ENCODE measurements around the gene AKAP1.

AKAP1 gene

GRCh38 chr17:57084802-57085447, at the start of gene AKAP1:
Gene AKAP1, plus strand, starts transcription at chr17:57085246. Its CDS starts 20,219 bp downstream, at chr17:57105465.
- peak in 55 of 56 donors; percentile 40 to 96 (median 88) for DNase-seq

GRCh38 chr17:57035971-57036481, 49.0 kb upstream of the AKAP1 start:
- DNase-seq: no peak

- DNase-seq: no peak
These were observed 47.6 kb upstream of the AKAP1 start for GRCh38 chr17:57037411-57037810.

DNA sequence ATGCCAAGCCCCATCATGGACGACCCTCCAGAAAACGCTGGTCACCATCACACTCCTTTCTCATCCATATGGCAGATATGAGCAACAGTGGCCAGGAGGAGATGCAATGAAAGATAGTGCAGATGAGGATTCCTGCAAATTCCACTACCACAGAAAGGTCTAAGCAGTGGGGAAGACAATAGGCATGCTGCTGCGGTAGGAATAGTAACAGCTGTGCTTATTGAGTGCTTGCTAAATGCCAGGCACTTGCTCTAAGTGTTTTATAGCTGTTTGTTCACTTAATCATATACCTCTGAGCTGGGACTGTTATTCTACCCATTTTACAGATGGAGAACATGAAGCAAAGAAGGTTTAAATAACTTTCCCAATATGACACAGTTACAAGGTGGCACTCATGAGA, 46.6 kb upstream of the AKAP1 start:
- DNase-seq: no peak

- no peak for DNase-seq
These were observed 44.5 kb upstream of the AKAP1 start for GRCh38 chr17:57040571-57040970.

DNA sequence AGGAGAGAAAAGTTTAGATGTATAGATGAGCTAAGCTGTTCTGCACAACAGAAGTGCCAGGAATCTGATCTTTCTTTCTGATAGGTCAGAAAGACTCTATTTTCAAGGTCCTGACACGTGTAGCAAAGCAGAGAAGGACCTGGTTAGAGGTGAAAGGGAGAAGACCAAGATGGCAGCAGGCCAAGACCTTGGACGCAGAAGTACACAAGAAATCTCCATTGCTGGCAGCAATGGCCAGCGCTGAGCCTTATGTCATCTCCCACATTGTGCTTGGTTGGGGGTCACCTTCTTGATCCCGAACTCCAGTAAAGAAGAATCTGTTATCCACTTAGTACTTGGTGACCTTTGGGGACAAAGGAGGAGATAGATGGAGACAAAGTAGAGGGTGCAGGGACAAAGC, 41.8 kb upstream of the AKAP1 start:
- DNase-seq: no peak

- no peak for DNase-seq
These were observed 39.8 kb upstream of the AKAP1 start for GRCh38 chr17:57044976-57045867.

DNA sequence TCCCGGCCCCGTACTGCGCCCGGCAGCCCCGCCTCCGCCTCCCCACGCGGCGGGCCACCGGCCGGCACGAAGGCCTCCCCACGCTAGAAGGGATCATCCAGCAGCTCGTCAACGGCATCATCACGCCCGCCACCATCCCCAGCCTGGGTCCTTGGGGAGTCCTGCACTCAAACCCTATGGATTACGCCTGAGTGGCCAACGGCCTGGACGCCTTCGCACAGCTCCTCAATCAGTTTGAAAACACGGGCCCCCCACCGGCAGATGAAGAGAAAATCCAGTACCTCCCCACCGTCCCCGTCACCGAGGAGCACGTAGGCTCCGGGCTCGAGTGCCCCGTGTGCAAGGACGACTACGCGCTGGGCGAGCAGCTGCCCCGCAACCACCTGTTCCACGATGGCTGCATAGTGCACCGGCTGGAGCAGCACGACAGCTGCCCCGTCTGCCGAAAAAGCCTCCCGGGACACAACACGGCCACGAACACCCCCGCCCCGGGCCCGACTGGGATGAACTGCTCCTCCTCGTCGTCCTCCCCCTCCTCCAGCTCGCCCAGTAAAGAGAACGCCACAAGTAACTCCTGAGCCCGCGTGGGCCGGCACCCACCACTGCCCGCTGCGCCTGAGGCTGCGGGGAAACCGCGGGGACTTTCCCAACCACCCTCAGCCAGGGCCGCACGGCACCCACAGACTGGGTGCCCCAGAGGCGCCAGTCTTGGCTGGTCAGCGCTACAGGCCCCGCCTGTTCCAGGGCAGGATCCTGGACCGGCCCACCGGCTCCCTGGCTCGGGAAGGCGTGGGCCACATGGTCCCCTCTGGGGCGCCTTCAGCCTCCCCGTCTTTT, 39.0 kb upstream of the AKAP1 start:
- peak in 4 of 56 donors; percentile 9 to 25 (median 17) for DNase-seq

GRCh38 chr17:57046749-57047148, 38.3 kb upstream of the AKAP1 start:
- DNase-seq: no peak

- DNase-seq: no peak
These were observed 37.0 kb upstream of the AKAP1 start for GRCh38 chr17:57048096-57048495.

DNA sequence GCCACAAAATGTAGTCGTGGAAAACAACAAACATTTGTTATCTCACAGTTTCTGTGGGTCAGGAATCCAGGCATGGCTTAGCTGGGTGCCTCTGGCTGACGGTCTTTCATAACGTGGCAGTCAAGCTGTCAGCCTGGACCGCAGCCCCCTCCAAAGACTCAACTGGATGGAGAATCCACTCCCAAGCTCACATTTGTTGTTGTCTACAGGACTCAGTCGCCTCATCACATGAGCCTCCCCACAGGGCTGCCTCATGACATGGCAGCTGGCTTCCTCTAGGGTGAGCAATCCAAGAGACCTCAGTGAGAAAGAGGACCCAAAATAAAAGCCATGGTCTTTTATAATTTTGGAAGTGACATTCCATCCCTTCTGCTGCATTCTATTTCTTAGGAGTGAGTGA, 34.7 kb upstream of the AKAP1 start:
- peak in 1 of 56 donors; percentile 4 for DNase-seq

DNA sequence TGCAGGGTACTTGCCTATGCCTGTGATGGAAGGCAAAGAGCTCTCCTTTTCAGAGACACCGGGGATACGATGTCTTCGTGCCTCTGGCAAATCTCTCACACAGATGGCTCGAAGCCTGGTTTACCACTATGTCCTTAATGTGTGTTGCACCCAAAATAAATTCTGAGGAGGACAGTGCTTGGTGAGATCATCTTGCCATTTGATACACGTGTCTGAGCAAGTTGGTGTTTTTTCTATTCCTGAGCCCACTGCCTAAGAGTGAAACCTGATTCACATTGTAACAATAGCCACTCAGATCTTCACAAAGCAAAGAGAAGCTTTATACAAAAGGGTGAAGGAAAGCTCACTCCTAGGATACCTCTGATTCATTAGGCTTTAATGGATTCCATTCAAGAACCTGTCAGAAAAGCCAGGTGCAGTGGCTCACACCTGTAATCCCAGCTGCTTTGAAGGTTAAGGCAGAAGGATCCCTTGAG, 33.1 kb upstream of the AKAP1 start:
- DNase-seq: peak in 4 of 56 donors; percentile 7 to 44 (median 18)

GRCh38 chr17:57062865-57063264, 22.2 kb upstream of the AKAP1 start:
- DNase-seq: no peak

DNA sequence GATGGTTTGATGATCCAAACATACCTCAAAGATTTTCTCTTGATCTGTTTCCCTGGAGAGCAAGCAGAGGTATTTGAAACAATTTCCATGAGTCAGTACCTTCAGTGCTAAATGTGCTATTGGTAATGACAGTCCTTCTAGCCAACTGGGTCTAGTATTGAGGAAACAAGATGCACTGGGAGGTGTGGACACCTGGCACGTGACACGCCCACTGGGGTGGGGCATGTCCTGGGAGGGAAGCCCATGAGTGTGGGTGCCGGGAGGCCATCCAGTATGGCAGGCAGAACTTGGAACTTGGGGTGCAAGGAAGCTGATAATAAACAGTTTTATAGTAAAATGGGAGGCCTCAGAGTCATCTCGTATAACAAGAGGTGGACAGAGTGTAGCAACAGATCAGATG, 17.9 kb upstream of the AKAP1 start:
- no peak for DNase-seq

DNA sequence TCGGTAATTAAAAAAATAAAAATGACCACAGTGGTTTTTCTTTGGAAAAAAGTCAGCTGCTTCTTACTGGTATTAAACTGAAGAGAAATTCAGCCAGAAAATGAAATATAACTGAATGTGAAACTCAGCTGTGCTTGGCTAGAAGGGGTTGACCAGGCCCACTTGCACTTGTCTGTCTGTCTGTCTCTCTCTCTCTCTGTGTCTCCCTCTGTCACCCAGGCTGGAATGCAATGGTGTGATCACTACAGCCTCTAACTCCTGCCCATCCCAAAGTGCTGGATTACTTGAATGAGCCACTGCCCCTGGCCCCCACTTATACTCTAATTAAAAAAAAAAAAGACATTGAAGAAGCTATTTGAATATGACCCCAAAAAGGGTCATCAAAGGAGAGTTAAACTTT, 17.3 kb upstream of the AKAP1 start:
- DNase-seq: no peak

- no peak for DNase-seq
These were observed 16.8 kb upstream of the AKAP1 start for GRCh38 chr17:57068222-57068658.

GRCh38 chr17:57068707-57069106, 16.3 kb upstream of the AKAP1 start:
- DNase-seq: no peak

DNA sequence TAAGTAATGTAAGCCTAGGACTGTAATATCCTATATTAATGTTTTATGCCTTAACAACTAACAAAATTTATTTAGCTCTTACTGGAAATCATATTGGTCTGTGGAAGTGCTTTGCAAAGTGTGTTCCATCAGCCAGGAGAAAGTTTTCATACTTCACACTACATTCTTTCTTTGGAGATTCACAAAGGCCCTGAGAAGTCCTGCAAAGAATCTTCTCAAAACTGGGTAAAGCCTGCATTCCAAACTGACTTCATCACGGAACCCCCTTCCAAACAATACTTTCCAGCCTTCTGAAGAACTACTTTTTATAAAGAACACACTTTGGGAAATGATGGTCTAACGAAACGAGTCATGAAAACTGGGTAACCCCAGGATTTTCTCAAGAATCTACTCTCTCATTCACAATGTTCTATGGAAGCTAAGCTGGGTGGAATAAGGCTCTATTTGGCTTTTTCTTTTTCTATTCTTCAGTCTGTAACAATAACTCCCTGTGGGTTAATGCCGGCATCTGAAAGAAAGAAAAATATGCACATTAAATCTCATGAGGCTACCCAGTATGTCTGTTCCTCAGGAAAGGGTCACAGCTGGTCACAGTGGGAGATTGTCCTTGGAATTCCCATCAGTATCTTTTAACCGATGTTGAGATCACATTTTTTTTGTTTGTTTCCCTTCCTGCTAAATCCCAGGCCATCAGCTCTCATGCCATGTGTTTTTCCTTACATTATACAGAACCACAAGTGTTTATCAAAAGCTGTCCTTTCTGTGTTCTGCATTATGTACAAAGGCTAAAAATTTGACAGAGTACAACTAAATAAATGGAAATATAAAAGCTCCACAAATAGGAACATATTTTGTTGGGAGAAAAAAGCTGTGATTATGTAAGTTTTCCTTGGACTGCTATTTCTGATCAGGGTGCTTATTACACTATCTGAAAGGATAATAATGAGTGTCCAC, 12.8 kb upstream of the AKAP1 start:
- no peak for DNase-seq

GRCh38 chr17:57073626-57074025, 11.4 kb upstream of the AKAP1 start:
- no peak for DNase-seq

DNA sequence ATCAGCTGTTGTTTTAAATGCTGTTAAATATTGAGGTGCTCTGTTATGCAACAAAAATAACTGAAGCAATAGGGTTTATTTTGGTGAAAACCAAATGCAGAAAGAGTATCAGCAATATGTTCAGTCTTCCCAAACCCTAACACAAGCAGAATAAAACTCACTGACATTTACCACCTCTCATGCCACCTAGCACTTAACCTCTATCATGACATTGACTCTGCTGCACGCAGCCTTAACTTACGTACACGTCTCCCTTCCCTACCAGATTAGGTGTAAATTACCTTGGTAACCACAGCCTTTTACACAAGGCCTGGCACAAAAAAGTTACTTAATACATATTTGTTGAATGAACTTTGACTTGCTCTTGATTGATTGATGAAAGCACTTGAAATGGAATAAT, 9.9 kb upstream of the AKAP1 start:
- DNase-seq: no peak

Measured in amygdala (tissue), 56 donors.